Sigmoid colon (tissue), 7 donors: ENCODE measurements around the gene ARMCX4. TPM values are rescaled to one million over a fixed set of nuclear protein-coding genes. Genes with fewer than 3 reads are reported as not detected.
"Not testable (repeated sequence)": the region's sequence is repeated elsewhere in the genome, so short reads cannot be mapped to it uniquely, and the experiment has no call there.

Experiments used
- DNase-seq: peaks from one replicate; pipeline ENCODE4 v3.0.0-alpha.2; 2019
- H3K27ac ChIP-seq, 4 donors: fragments of 200-600 bp; sonication (generic); one replicate each; pipeline ENCODE4 v1.5.1; 2016 to 2019; ENCODE audit warnings: mild to moderate bottlenecking in 1 of 4
- H3K27me3 ChIP-seq, 3 donors: fragments of 200-600 bp; sonication (generic); one replicate each; pipeline ENCODE4 v1.5.1; 2019; ENCODE audit warnings: mild to moderate bottlenecking in 1 of 3
- H3K36me3 ChIP-seq, 4 donors: fragments of 200-600 bp; sonication (generic); one replicate each; pipeline ENCODE4 v1.5.1; 2016 to 2019
- H3K4me1 ChIP-seq, 4 donors: fragments of 200-600 bp; sonication (generic); one replicate each; pipeline ENCODE4 v1.5.1; 2017 to 2019
- H3K4me3 ChIP-seq, 4 donors: fragments of 200-600 bp; sonication (generic); one replicate each; pipeline ENCODE4 v1.5.1; 2017 to 2019; ENCODE audit warnings: mild to moderate bottlenecking in 2 of 4, moderate library complexity in 1 of 4
- H3K9me3 ChIP-seq, 4 donors: fragments of 200-600 bp in 3 of 4; sonication (generic) in 3 of 4; one replicate each; pipeline versions ENCODE4 v1.5.1 to v1.6.1; 2013 to 2019
- CTCF ChIP-seq, 4 experiments: fragments of 450-650 bp in 3 of 4; fragments of 200-600 bp in 1 of 4; IDR thresholded peaks; one replicate each; pipeline ENCODE4 v1.5.1; 2016 to 2019; ENCODE audit warnings: antibody characterized with exemption in 4 of 4, mild to moderate bottlenecking in 3 of 4, moderate library complexity in 2 of 4
- EP300 ChIP-seq, 4 donors: sonication (generic); formaldehyde crosslinking; IDR thresholded peaks; one replicate each; pipeline ENCODE4 v1.6.1; 2017; ENCODE audit warnings: antibody characterized with exemption in 4 of 4
- POLR2A ChIP-seq, 2 donors: fragments of 450-650 bp; IDR thresholded peaks; one replicate each; pipeline ENCODE4 v1.6.1; 2016; ENCODE audit warnings: antibody characterized with exemption in 2 of 2, mild to moderate bottlenecking in 2 of 2, moderate library complexity in 2 of 2
- POLR2AphosphoS5 ChIP-seq, 4 donors: sonication (generic); formaldehyde crosslinking; IDR thresholded peaks; one replicate each; pipeline ENCODE4 v1.6.1; 2017; ENCODE audit warnings: antibody characterized with exemption in 4 of 4
- WGBS, 2 donors: extraction: QIAGEN DNeasy Blood & Tissue Kit; methylation state at CpG; one replicate each; pipeline ENCODE4 v1.1.7; 2013; 5-methylcytosine and 5-hydroxymethylcytosine counted together
- intact Hi-C: fragments of 100-400 bp; cut with DNase I; formaldehyde crosslinking; loops from one replicate; pipeline ENCODE4 v1.15.1; 2023
- polyA plus RNA-seq, 3 donors: library from polyadenylated mRNA; stranded (reverse); fragments of 200-250 nt; gene quantifications; one replicate each; pipeline ENCODE4 v1.2.3, GENCODE V29; 2013
- total RNA-seq, 4 donors: library from RNA; depleted of rRNA; stranded (reverse); fragments of >200 nt; gene quantifications; one replicate each; pipeline ENCODE4 v1.1.0, GENCODE V29; 2016
- donor health status: healthy with polysubstance abuse.
- donor health status: Bipolar disorder and iron deficiency.
- donor health status: healthy.

Gene ARMCX4
- total and polyA plus RNA-seq, 7 donors: 3.2 to 26.3 (median 9.5) TPM

DNA sequence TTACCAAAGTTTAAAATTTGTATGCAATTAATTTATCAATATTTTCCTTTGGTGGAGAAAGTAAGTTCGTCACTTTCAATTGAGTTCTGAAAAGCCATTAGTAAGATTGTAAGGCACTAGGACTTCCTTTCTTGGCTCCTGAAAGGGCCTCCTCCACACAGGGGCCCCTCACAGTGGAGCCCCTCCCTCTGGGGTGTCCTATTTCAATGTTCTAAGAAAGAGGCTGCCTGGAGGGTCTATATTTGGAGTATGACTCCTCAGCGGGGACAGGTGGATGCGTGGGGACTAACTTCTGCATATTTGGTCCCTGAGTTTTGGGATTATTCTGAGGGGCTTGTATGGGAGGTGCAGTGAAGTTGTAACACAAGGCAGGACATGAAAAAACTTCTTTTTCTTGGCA lies 1.6 kb upstream of the ARMCX4 start:
- no peaks in the 10 kb centered on the region for H3K9me3 ChIP-seq
- no peak for DNase-seq
- H3K36me3 ChIP-seq: peaks cover 0 to 3% (median 0%) of the 10 kb centered on the region in 4 donors
- WGBS, 2 donors: 73 to 94% methylated on average over 3 of the region's 3 CpGs
- TF ChIP-seq POLR2AphosphoS5 (IDR thresholded peaks at IDR 0.05) (no peak), CTCF (IDR thresholded peaks at IDR 0.05) (no peak), EP300 (IDR thresholded peaks at IDR 0.05) (no peak), POLR2A (IDR thresholded peaks at IDR 0.05) (no peak)
- no peak overlapping the region for H3K27ac ChIP-seq
- intact Hi-C loops: no loop called here
- no peaks in the 10 kb centered on the region for H3K4me1 ChIP-seq
- peaks cover 0 to 2% (median 0%) of the 10 kb centered on the region in 3 donors for H3K27me3 ChIP-seq
- no peak overlapping the region for H3K4me3 ChIP-seq

DNA sequence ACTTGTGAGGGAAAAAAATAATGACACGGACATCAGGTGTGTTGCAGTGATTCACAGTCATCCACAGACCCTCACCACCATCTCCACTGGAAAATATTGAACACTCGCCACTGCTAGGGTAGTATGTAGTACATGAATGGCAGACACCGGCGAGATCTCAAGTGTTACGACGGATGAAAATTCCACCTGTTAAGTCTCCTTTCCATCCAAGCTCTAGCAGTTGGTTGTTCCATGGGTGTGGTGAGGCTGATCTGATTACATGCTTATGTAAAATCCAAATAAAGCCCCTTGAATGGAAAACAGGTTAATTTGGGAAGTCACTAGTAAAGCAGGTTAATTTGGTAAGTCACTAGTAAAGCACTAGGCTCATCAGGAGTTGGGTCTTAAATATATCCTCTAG lies 1.1 kb upstream of the ARMCX4 start:
- no peaks in the 10 kb centered on the region for H3K9me3 ChIP-seq
- no peaks in the 10 kb centered on the region for H3K4me1 ChIP-seq
- intact Hi-C loops: no loop called here
- H3K27me3 ChIP-seq: peaks cover 0 to 2% (median 0%) of the 10 kb centered on the region in 3 donors
- TF ChIP-seq EP300 (IDR thresholded peaks at IDR 0.05): no peak
- TF ChIP-seq POLR2A (IDR thresholded peaks at IDR 0.05): no peak
- peaks cover 0 to 3% (median 0%) of the 10 kb centered on the region in 4 donors for H3K36me3 ChIP-seq
- H3K4me3 ChIP-seq: no peak overlapping the region
- H3K27ac ChIP-seq: no peak overlapping the region
- no peak for DNase-seq
- WGBS, 2 donors: 93 to 94% methylated on average over 6 of the region's 6 CpGs

DNA sequence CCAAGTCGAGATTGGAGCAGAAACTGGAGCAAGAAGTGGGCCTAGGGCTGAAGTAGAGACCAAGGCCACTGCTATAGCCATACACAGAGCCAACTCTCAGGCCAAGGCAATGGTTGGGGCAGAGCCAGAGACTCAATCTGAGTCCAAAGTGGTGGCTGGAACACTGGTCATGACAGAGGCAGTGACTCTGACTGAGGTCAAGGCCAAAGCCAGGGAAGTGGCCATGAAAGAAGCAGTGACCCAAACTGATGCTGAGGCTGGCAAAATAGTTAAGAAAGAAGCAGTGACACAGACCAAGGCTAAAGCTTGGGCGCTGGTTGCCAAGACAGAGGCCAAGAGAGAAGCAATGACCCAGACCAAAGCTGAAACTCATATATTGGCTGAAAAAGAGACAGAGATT lies 3.5 kb downstream of the ARMCX4 start:
- no peak overlapping the region for H3K27ac ChIP-seq
- 89 to 96% methylated on average over 2 of the region's 2 CpGs for WGBS, 2 donors
- no peaks in the 10 kb centered on the region for H3K4me1 ChIP-seq
- peaks cover 0 to 7% (median 0%) of the 10 kb centered on the region in 3 donors for H3K27me3 ChIP-seq
- DNase-seq: no peak
- peaks cover 0 to 3% (median 0%) of the 10 kb centered on the region in 4 donors for H3K36me3 ChIP-seq
- no peak for TF ChIP-seq EP300 (IDR thresholded peaks at IDR 0.05)
- TF ChIP-seq CTCF (IDR thresholded peaks at IDR 0.05): no peak
- TF ChIP-seq POLR2AphosphoS5 (IDR thresholded peaks at IDR 0.05): no peak
- TF ChIP-seq POLR2A (IDR thresholded peaks at IDR 0.05): no peak
- intact Hi-C loops: loop anchor here (5.0 kb wide), 1 partner anchor 71 kb away; no protein-coding TSS in a partner anchor
- H3K9me3 ChIP-seq: no peaks in the 10 kb centered on the region
- no peak overlapping the region for H3K4me3 ChIP-seq

DNA sequence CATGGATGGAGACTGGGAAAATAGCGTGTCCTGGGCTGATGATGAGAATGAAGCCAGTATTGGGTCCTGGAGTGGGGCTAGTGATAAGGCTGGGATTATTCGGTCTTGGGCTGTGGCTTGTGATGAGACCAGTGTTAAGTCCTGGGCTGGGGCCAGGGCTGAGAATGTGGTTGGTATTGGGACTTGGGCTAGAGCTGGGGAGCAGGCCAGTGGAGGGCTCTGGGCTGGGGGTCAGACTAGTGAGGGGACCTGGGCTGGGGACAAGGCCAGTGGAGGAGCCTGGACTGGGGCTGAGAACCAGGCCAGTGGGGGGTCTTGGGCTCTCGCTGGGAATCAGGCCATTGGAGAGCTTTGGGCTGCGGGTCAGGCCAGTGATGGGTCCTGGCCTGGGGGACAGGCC lies 6.7 kb downstream of the ARMCX4 start:
- intact Hi-C loops: no loop called here
- 97 to 99% methylated on average over 4 of the region's 4 CpGs for WGBS, 2 donors
- no peak for DNase-seq
- H3K4me3 ChIP-seq: no peak overlapping the region
- peaks cover 0 to 3% (median 0%) of the 10 kb centered on the region in 4 donors for H3K36me3 ChIP-seq
- H3K9me3 ChIP-seq: no peaks in the 10 kb centered on the region
- TF ChIP-seq CTCF (IDR thresholded peaks at IDR 0.05): no peak
- TF ChIP-seq EP300 (IDR thresholded peaks at IDR 0.05): no peak
- no peak for TF ChIP-seq POLR2A (IDR thresholded peaks at IDR 0.05)
- H3K4me1 ChIP-seq: no peaks in the 10 kb centered on the region
- no peak overlapping the region for H3K27ac ChIP-seq
- peaks cover 0 to 5% (median 0%) of the 10 kb centered on the region in 3 donors for H3K27me3 ChIP-seq

GRCh38 chrX:101493225-101493624 lies 8.0 kb downstream of the ARMCX4 start:
- no peak for TF ChIP-seq CTCF (IDR thresholded peaks at IDR 0.05)
- TF ChIP-seq EP300 (IDR thresholded peaks at IDR 0.05): no peak
- TF ChIP-seq POLR2AphosphoS5 (IDR thresholded peaks at IDR 0.05): no peak
- no peak for TF ChIP-seq POLR2A (IDR thresholded peaks at IDR 0.05)
- peaks cover 0 to 3% (median 0%) of the 10 kb centered on the region in 4 donors for H3K36me3 ChIP-seq
- H3K9me3 ChIP-seq: no peaks in the 10 kb centered on the region
- intact Hi-C loops: no loop called here
- H3K4me3 ChIP-seq: no peak overlapping the region
- peak; percentile 63 for DNase-seq
- 92 to 95% methylated on average over 1 of the region's 1 CpG for WGBS, 2 donors
- no peak overlapping the region for H3K27ac ChIP-seq
- no peaks in the 10 kb centered on the region for H3K4me1 ChIP-seq
- peaks cover 0 to 5% (median 0%) of the 10 kb centered on the region in 3 donors for H3K27me3 ChIP-seq

DNA sequence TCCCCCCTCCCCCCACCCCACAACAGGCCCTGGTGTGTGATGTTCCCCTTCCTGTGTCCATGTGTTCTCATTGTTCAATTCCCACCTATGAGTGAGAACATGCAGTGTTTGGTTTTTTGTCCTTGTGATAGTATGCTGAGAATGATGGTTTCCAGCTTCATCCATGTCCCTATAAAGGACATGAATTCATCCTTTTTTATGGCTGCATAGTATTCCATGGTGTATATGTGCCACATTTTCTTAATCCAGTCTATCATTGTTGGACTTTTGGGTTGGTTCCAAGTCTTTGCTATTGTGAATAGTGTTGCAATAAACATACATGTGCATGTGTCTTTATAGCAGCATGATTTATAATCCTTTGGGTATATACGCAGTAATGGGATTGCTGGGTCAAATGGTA lies 17.7 kb downstream of the ARMCX4 start:
- H3K4me1 ChIP-seq, H3K27ac ChIP-seq, H3K9me3 ChIP-seq, intact Hi-C loops, DNase-seq, H3K27me3 ChIP-seq, H3K4me3 ChIP-seq: not testable (repeated sequence)
- peaks cover 0 to 12% (median 0%) of the 10 kb centered on the region in 4 donors for H3K36me3 ChIP-seq
- WGBS, 2 donors: 100% methylated on average over 1 of the region's 1 CpG; no CpG with 5 or more reads in 1 of the 2 donors
